HG03575 (cell line): Measurements from ENCODE around the gene ZNF133.

Source experiments
- ATAC-seq: cut with Tn5 transposase; IDR thresholded peaks from one replicate; pipeline ENCODE4 v1.9.1; 2021; ENCODE audit not compliant: unreplicated experiment, insufficient number of reproducible peaks, low FRiP score; ENCODE audit errors: extremely low read depth

The ZNF133 gene

GRCh38 chr20:18276821-18277220 is 11.5 kb upstream of the ZNF133 start:
- no peak for ATAC-seq

- no peak for ATAC-seq
Measured at GRCh38 chr20:18279242-18279641, 9.1 kb upstream of the ZNF133 start.

- no peak for ATAC-seq
Measured at GRCh38 chr20:18284805-18285533, 3.4 kb upstream of the ZNF133 start.

- ATAC-seq = no peak
Measured at GRCh38 chr20:18287546-18287914, 797 bp upstream of the ZNF133 start.

GRCh38 chr20:18288749-18289267 is 481 bp downstream of the ZNF133 start:
- ATAC-seq = no peak

GRCh38 chr20:18289306-18289705 is 979 bp downstream of the ZNF133 start:
- ATAC-seq = no peak

GRCh38 chr20:18299364-18299763 is 11.0 kb downstream of the ZNF133 start:
- no peak for ATAC-seq

- no peak for ATAC-seq
Measured at GRCh38 chr20:18304618-18305017, 16.3 kb downstream of the ZNF133 start.

- ATAC-seq = no peak
Measured at GRCh38 chr20:18307301-18307700, 19.0 kb downstream of the ZNF133 start.

- no peak for ATAC-seq
Measured at GRCh38 chr20:18310051-18310450, 21.7 kb downstream of the ZNF133 start.

GRCh38 chr20:18310592-18310991 is 22.3 kb downstream of the ZNF133 start:
- ATAC-seq = no peak

- no peak for ATAC-seq
Measured at GRCh38 chr20:18312723-18313122, 24.4 kb downstream of the ZNF133 start.

GRCh38 chr20:18313411-18313810 is 25.1 kb downstream of the ZNF133 start:
- no peak for ATAC-seq

- ATAC-seq = no peak
Measured at GRCh38 chr20:18314786-18315406, 26.6 kb downstream of the ZNF133 start.

- ATAC-seq = no peak
Measured at GRCh38 chr20:18316166-18316565, 27.8 kb downstream of the ZNF133 start.

GRCh38 chr20:18321316-18321715 is 33.0 kb downstream of the ZNF133 start:
- ATAC-seq = no peak

GRCh38 chr20:18321976-18322950 is 33.9 kb downstream of the ZNF133 start:
- ATAC-seq = no peak

- ATAC-seq = no peak
Measured at GRCh38 chr20:18323705-18324104, 35.4 kb downstream of the ZNF133 start.

- ATAC-seq = no peak
Measured at GRCh38 chr20:18324596-18325089, 36.3 kb downstream of the ZNF133 start.
